Neutrophil (primary cell): Measurements from ENCODE around the gene KCNQ1.

ENCODE experiments used
- H3K27ac ChIP-seq: fragments of 200-600 bp; sonication (generic); 2 replicates; pipeline ENCODE4 v1.5.1; 2016; ENCODE audit warnings: mild to moderate bottlenecking, moderate library complexity
- H3K27me3 ChIP-seq: fragments of 200-600 bp; sonication (generic); 2 replicates; pipeline ENCODE4 v1.6.0; 2016; ENCODE audit warnings: mild to moderate bottlenecking
- H3K36me3 ChIP-seq: fragments of 200-600 bp; sonication (generic); 2 replicates; pipeline ENCODE4 v1.5.1; 2017
- H3K4me1 ChIP-seq, 2 experiments: fragments of 200-600 bp in 1 of 2; sonication (generic) in 1 of 2; 1 replicate in 1 of 2; 2 replicates in 1 of 2; pipeline versions ENCODE4 v1.5.1 to v1.6.1; 2013 to 2016; ENCODE audit warnings: low read depth in 1 of 2, low read length in 1 of 2, mild to moderate bottlenecking in 1 of 2, moderate library complexity in 1 of 2; ENCODE audit not compliant: control insufficient read depth in 1 of 2, insufficient read depth in 1 of 2
- H3K4me3 ChIP-seq, 2 experiments: fragments of 200-600 bp in 1 of 2; sonication (generic) in 1 of 2; 1 replicate in 1 of 2; 2 replicates in 1 of 2; pipeline ENCODE4 v1.5.1; 2013 to 2016; ENCODE audit warnings: low read depth in 1 of 2, low read length in 1 of 2, mild to moderate bottlenecking in 1 of 2, moderate library complexity in 1 of 2
- H3K9me3 ChIP-seq: fragments of 200-600 bp; sonication (generic); 2 replicates; pipeline ENCODE4 v1.5.1; 2016
- CTCF ChIP-seq: fragments of 200-600 bp; sonication (generic); IDR thresholded peaks from 2 replicates; pipeline ENCODE4 v1.5.1; 2016; ENCODE audit warnings: antibody characterized with exemption

KCNQ1 gene

GRCh38 chr11:2641623-2642022 lies 196.8 kb downstream of the KCNQ1 start:
- no peak for TF ChIP-seq CTCF
- H3K9me3 ChIP-seq: peaks cover 6% of the 10 kb centered on the region
- H3K4me3 ChIP-seq: no peak overlapping the region
- no peaks in the 10 kb centered on the region for H3K27me3 ChIP-seq
- no peaks in the 10 kb centered on the region for H3K36me3 ChIP-seq
- H3K27ac ChIP-seq: no peak overlapping the region
- H3K4me1 ChIP-seq: no peaks in the 10 kb centered on the region

- no peaks in the 10 kb centered on the region for H3K36me3 ChIP-seq
- no peak overlapping the region for H3K4me3 ChIP-seq
- peaks cover 6% of the 10 kb centered on the region for H3K9me3 ChIP-seq
- no peak overlapping the region for H3K27ac ChIP-seq
- H3K27me3 ChIP-seq: no peaks in the 10 kb centered on the region
- no peak for TF ChIP-seq CTCF
- no peaks in the 10 kb centered on the region for H3K4me1 ChIP-seq
These were observed 198.9 kb downstream of the KCNQ1 start for GRCh38 chr11:2643746-2644145.

GRCh38 chr11:2644844-2645778 lies 200.3 kb downstream of the KCNQ1 start:
- Histone ChIP-seq H3K9me3 (peaks cover 13% of the 10 kb centered on the region), H3K4me3 (no peak overlapping the region)

GRCh38 chr11:2645779-2646118 lies 200.9 kb downstream of the KCNQ1 start:
- peaks cover 13% of the 10 kb centered on the region for H3K9me3 ChIP-seq
- H3K36me3 ChIP-seq: no peaks in the 10 kb centered on the region
- no peaks in the 10 kb centered on the region for H3K27me3 ChIP-seq
- no peaks in the 10 kb centered on the region for H3K4me1 ChIP-seq
- TF ChIP-seq CTCF: no peak
- no peak overlapping the region for H3K4me3 ChIP-seq
- H3K27ac ChIP-seq: no peak overlapping the region

More at GRCh38 chr11:2644844-2645778, 200.3 kb downstream of the KCNQ1 start:
- Histone ChIP-seq H3K36me3 (no peaks in the 10 kb centered on the region), H3K4me1 (no peaks in the 10 kb centered on the region), H3K27me3 (no peaks in the 10 kb centered on the region), H3K27ac (no peak overlapping the region)
- no peak for TF ChIP-seq CTCF

- Histone ChIP-seq H3K27ac (no peak overlapping the region), H3K9me3 (peaks cover 13% of the 10 kb centered on the region), H3K4me3 (no peak overlapping the region), H3K4me1 (no peaks in the 10 kb centered on the region), H3K27me3 (no peaks in the 10 kb centered on the region), H3K36me3 (no peaks in the 10 kb centered on the region)
- no peak for TF ChIP-seq CTCF
These were observed 202.4 kb downstream of the KCNQ1 start for GRCh38 chr11:2647167-2647566.
